AG04450 (cell line): Measurements from ENCODE around the gene CHRNA1. TPM values are rescaled to one million over a fixed set of nuclear protein-coding genes. Genes with fewer than 3 reads are reported as not detected.

ENCODE experiments used
- CTCF ChIA-PET: fragments of 300-600, 350-600 bp; formaldehyde crosslinking; extraction: SDS; loops from one replicate; lab custom pipeline; 2022; ENCODE audit warnings: antibody characterized with exemption, inconsistent platforms; lab: Charles Lee
- POLR2A ChIA-PET: fragments of 350-600 bp; formaldehyde crosslinking; extraction: SDS; loops from one replicate; lab custom pipeline; 2021; ENCODE audit warnings: antibody characterized with exemption, inconsistent platforms; lab: Yijun Ruan, JAX
- DNase-seq: peaks from one replicate; pipeline ENCODE4 v3.0.0-alpha.2; 2011; ENCODE audit warnings: low read depth, low spot score
- H3K27ac ChIP-seq: one replicate; pipeline ENCODE4 v1.5.1; 2012; ENCODE audit warnings: low read depth, low read length, control low read depth
- H3K27me3 ChIP-seq: one replicate; pipeline ENCODE4 v1.6.0; 2012; ENCODE audit warnings: low read length; ENCODE audit not compliant: control insufficient read depth, insufficient read depth
- H3K4me3 ChIP-seq: 2 replicates; pipeline ENCODE4 v1.5.1; 2011; ENCODE audit warnings: mild to moderate bottlenecking, low read depth, low read length, control low read depth
- H3K9me3 ChIP-seq: 2 replicates; pipeline ENCODE4 v1.5.1; 2012; ENCODE audit warnings: low read length; ENCODE audit not compliant: control insufficient read depth, insufficient read depth
- polyA minus RNA-seq: library from RNA; depleted of rRNA, polyadenylated mRNA; stranded (reverse); fragments of >200 nt; gene quantifications from 2 replicates; pipeline ENCODE4 v1.2.3, GENCODE V29; 2011; rRNA and poly(A)+ RNA removed
- polyA plus RNA-seq: library from polyadenylated mRNA; depleted of rRNA; stranded (reverse); fragments of >200 nt; gene quantifications from 2 replicates; pipeline ENCODE4 v1.2.3, GENCODE V29; 2011; rRNA removed
- TF ChIP-seq, protein P1 (sequence below): IDR thresholded peaks from 2 replicates; pipeline ENCODE4 v1.5.1; 2011; ENCODE audit warnings: low read depth, low read length, control low read depth, inconsistent platforms

Gene CHRNA1
- polyA plus RNA-seq (2.6 and 2.7 TPM in 2 replicates), polyA minus RNA-seq (2.5 and 2.7 TPM in 2 replicates)

DNA sequence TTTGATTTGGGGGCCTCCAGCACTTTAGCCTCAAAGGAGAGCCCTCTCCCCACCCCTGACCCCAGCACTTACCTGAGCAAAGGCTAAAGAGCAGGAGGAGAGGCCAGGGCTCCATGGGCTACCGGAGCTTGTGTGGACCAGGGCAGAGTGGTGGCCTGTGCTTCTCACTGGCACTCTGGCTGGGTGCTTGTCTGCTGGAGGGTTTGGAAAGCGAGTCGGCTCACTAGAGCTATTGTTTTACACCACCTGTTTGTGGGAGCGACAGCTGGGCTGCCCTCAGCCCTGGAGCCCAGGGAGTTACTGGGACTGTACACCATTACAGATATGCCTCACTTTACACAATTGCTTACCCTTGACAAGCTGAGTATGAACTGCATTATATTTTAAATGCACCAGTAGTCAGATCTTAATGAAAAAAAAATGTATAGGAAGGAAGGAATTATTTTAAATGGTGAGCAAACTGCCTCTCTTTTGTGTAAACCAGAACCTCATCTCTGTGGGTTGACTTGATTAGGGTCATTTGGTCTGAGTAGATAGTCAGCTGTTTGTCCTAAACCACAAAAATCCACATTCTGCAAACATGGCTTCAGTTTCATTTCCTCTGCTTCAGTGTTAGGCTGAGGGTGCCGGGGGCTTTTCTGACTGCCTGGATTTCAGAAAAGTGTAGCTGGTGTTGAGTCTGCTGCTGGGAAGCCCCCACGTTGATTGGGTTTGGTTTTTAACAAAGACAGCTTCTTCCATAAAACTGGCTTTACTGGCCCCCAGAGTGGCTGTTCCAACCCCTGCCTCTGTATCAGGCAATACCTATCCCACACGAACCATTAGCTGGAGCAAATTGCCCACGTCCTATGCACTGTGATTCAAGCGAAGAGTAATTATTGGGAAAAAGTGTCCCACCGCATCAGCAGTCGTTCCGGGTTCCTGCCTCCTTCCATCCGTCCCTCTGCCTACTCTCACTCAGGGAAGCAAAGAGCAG, at the start of gene CHRNA1:
Gene CHRNA1, minus strand, starts transcription at position 193 of the 976 bp plus-strand sequence. Its CDS starts 78 bp downstream, at position 115.
- POLR2A ChIA-PET: interaction anchor here (0.8 to 2.2 kb wide), 3 partner anchors 8 to 208 kb away, joined by 3 to 7 read pairs (median 3); no protein-coding TSS in a partner anchor
- CTCF ChIA-PET: interaction anchor here (0.8 to 6.2 kb wide), 12 partner anchors 7 to 241 kb away, joined by 3 to 74 read pairs (median 6); partner anchors contain the start of gene CHN1
- Histone ChIP-seq H3K4me3 (no peak within 1 kb of the TSS), H3K9me3 (no peaks in the 10 kb centered on the region), H3K27me3 (no peaks in the 10 kb centered on the region), H3K27ac (peak within 1 kb of the TSS; percentile 82)
- TF ChIP-seq, protein P1, sequence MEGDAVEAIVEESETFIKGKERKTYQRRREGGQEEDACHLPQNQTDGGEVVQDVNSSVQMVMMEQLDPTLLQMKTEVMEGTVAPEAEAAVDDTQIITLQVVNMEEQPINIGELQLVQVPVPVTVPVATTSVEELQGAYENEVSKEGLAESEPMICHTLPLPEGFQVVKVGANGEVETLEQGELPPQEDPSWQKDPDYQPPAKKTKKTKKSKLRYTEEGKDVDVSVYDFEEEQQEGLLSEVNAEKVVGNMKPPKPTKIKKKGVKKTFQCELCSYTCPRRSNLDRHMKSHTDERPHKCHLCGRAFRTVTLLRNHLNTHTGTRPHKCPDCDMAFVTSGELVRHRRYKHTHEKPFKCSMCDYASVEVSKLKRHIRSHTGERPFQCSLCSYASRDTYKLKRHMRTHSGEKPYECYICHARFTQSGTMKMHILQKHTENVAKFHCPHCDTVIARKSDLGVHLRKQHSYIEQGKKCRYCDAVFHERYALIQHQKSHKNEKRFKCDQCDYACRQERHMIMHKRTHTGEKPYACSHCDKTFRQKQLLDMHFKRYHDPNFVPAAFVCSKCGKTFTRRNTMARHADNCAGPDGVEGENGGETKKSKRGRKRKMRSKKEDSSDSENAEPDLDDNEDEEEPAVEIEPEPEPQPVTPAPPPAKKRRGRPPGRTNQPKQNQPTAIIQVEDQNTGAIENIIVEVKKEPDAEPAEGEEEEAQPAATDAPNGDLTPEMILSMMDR: no peak
- DNase-seq: no peak

DNA sequence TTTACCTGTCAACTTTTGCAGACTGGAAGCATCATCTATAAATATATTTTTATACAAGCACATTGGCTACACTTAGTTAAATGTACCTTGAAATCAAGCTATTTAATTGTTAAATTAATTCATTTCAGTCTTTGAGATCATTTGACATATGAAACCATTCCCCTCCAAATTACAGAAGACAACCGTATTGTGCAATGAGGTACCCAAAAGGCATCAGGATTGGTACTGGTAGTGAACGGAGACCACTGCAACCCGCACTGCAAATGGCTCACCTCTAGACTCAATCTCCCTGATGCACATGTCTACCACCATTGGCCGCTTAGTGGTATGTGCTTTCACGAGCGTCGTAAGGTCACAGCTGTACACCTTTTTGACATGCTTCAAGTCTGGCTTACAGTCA, 47.8 kb upstream of the CHRNA1 start:
- ChIA-PET CTCF (interaction anchor here (1.3 kb wide), 1 partner anchor 63 kb away, joined by 4 read pairs; no protein-coding TSS in a partner anchor), POLR2A (no interaction called here)
- H3K4me3 ChIP-seq: no peak overlapping the region
- no peak for DNase-seq
- no peak overlapping the region for H3K27ac ChIP-seq
- H3K27me3 ChIP-seq: no peaks in the 10 kb centered on the region
- no peaks in the 10 kb centered on the region for H3K9me3 ChIP-seq
- TF ChIP-seq, protein P1: no peak

DNA sequence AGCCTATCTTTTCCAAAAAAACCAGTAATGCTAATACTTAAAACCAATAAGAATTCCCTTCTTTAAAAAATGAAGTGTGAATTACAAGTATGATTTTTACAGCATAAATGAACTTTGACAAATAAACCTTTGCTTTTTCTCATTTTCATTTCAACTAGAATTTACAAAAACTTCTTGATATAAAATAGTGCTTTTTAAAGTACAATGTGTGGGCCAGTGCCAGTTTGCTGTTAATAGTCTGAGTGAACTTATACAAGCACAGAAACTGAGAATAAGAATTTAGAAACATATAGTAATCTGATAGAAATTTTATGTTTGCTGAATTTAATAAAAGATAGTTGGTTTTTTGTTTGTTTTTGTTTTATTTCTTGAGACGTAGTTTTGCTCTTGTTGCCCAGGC, 43.7 kb upstream of the CHRNA1 start:
- no peaks in the 10 kb centered on the region for H3K9me3 ChIP-seq
- no peaks in the 10 kb centered on the region for H3K27me3 ChIP-seq
- ChIA-PET POLR2A (interaction anchor here (1.3 kb wide), 1 partner anchor 29 kb away, joined by 4 read pairs; no protein-coding TSS in a partner anchor), CTCF (interaction anchor here (1.1 kb wide), 1 partner anchor 177 kb away, joined by 3 read pairs; no protein-coding TSS in a partner anchor)
- no peak overlapping the region for H3K27ac ChIP-seq
- TF ChIP-seq, protein P1: no peak
- no peak for DNase-seq
- H3K4me3 ChIP-seq: no peak overlapping the region

DNA sequence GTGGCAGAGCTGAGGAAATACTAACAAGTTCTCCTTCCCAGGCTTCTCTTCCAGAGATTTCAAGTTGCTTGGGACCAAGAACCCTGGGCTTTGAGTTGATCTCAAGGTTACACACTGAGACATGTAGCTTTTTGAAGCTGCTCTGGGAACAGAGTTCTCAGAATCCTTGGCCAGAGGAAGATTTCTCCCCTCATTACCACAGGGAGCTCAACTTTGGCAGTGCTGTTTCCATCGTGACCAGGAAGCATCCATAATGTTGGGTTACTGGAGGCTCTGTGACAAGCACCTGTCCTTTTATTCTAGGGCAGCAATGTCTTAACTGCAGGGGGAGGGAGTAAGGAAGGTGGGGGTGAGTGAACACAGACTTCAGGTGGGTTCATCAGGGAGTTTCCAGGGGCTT, 41.5 kb upstream of the CHRNA1 start:
- CTCF ChIA-PET: interaction anchor here (0.7 to 1.1 kb wide), 2 partner anchors 106 to 179 kb away, joined by 3 to 4 read pairs; no protein-coding TSS in a partner anchor
- H3K4me3 ChIP-seq: no peak overlapping the region
- POLR2A ChIA-PET: interaction anchor here (1.3 kb wide), 1 partner anchor 31 kb away, joined by 3 read pairs; no protein-coding TSS in a partner anchor
- H3K27me3 ChIP-seq: no peaks in the 10 kb centered on the region
- H3K9me3 ChIP-seq: no peaks in the 10 kb centered on the region
- H3K27ac ChIP-seq: no peak overlapping the region
- DNase-seq: no peak
- TF ChIP-seq, protein P1: no peak
